Loucy (cell line): ENCODE measurements around the gene MED13.

Source experiments
- H2AFZ ChIP-seq: fragments of 200-600 bp; sonication (generic); 2 replicates; pipeline ENCODE4 v1.6.0; 2016; ENCODE audit warnings: antibody characterized with exemption, mild to moderate bottlenecking, low read length, moderate library complexity
- H3F3A ChIP-seq: fragments of 200-600 bp; 2 replicates; pipeline ENCODE4 v1.6.0; 2016; ENCODE audit warnings: antibody characterized with exemption, low read depth, mild to moderate bottlenecking
- H3K27me3 ChIP-seq: fragments of 200-600 bp; sonication (generic); 2 replicates; pipeline ENCODE4 v1.6.1; 2014; ENCODE audit warnings: low read length, mild to moderate bottlenecking; ENCODE audit not compliant: insufficient read depth, poor library complexity, severe bottlenecking
- H3K36me3 ChIP-seq: fragments of 200-600 bp; sonication (generic); 2 replicates; pipeline ENCODE4 v1.6.1; 2016; ENCODE audit warnings: low read length; ENCODE audit not compliant: insufficient read depth
- H3K4me1 ChIP-seq: fragments of 200-600 bp; sonication (generic); 2 replicates; pipeline ENCODE4 v1.5.1; 2014; ENCODE audit warnings: low read length, mild to moderate bottlenecking; ENCODE audit not compliant: insufficient read depth, poor library complexity, severe bottlenecking
- H3K4me2 ChIP-seq: fragments of 200-600 bp; sonication (generic); 2 replicates; pipeline ENCODE4 v1.6.0; 2014; ENCODE audit warnings: antibody characterized with exemption, low read length, low read depth, mild to moderate bottlenecking; ENCODE audit not compliant: poor library complexity, severe bottlenecking
- H3K4me3 ChIP-seq: fragments of 200-600 bp; sonication (generic); 2 replicates; pipeline ENCODE4 v1.5.1; 2014; ENCODE audit warnings: low read length, mild to moderate bottlenecking, mixed read lengths; ENCODE audit not compliant: poor library complexity, severe bottlenecking
- H3K79me2 ChIP-seq: fragments of 200-600 bp; sonication (generic); 2 replicates; pipeline ENCODE4 v1.6.1; 2014; ENCODE audit warnings: low read length; ENCODE audit not compliant: insufficient read depth
- H3K9ac ChIP-seq: fragments of 200-600 bp; sonication (generic); 2 replicates; pipeline ENCODE4 v1.6.0; 2014; ENCODE audit warnings: mild to moderate bottlenecking, low read depth, low read length, moderate library complexity; ENCODE audit not compliant: poor library complexity, severe bottlenecking
- H3K9me2 ChIP-seq: fragments of 200-600 bp; sonication (generic); replicated peaks from 2 replicates; pipeline ENCODE4 v1.6.1; 2016; ENCODE audit warnings: low read depth, low read length, mixed read lengths
- H3K9me3 ChIP-seq: fragments of 200-600 bp; sonication (generic); 2 replicates; pipeline ENCODE4 v1.6.1; 2014; ENCODE audit warnings: mild to moderate bottlenecking, antibody characterized with exemption, low read length, low read depth; ENCODE audit not compliant: insufficient read depth
- H4K20me1 ChIP-seq: fragments of 200-600 bp; sonication (generic); 2 replicates; pipeline ENCODE4 v1.6.0; 2014; ENCODE audit warnings: antibody characterized with exemption, low read length, mild to moderate bottlenecking; ENCODE audit not compliant: insufficient read depth, poor library complexity, severe bottlenecking
- EZH2phosphoT487 ChIP-seq: fragments of 200-600 bp; IDR thresholded peaks from 2 replicates; pipeline ENCODE4 v1.6.1; 2018; ENCODE audit warnings: antibody characterized with exemption, mild to moderate bottlenecking, moderate library complexity, borderline replicate concordance
- TF ChIP-seq, protein P1 (sequence below): fragments of 200-600 bp; sonication (generic); conservative IDR thresholded peaks from 2 replicates; pipeline ENCODE4 v1.5.1; 2014; ENCODE audit warnings: mild to moderate bottlenecking, antibody characterized with exemption, low read length

The MED13 gene

DNA sequence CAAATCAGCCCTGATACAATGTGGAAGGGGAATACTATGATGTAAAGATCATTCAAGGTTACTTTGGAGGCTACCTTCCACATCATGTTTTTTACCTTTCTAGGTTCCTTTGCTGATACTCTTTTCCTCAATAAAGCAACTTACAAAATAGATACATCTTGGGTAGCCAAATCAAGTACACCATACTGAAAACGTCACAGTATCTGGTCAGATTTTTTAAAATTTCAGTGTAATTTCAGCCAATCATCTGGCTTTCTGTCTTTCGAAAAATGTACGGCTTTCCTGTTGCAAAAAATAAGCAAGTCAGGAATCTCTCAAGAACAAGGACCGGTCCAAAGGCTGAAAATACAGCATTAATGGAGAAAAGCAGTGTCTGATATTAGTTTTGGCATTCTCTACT lies 15.6 kb upstream of the MED13 start:
- no peaks in the 10 kb centered on the region for H3K79me2 ChIP-seq
- H3K9me3 ChIP-seq, result no peaks in the 10 kb centered on the region
- H3K27me3 ChIP-seq, result no peaks in the 10 kb centered on the region
- H3K4me2 ChIP-seq, result no peak overlapping the region
- H2AFZ ChIP-seq, result no peak overlapping the region
- TF ChIP-seq, protein P1, sequence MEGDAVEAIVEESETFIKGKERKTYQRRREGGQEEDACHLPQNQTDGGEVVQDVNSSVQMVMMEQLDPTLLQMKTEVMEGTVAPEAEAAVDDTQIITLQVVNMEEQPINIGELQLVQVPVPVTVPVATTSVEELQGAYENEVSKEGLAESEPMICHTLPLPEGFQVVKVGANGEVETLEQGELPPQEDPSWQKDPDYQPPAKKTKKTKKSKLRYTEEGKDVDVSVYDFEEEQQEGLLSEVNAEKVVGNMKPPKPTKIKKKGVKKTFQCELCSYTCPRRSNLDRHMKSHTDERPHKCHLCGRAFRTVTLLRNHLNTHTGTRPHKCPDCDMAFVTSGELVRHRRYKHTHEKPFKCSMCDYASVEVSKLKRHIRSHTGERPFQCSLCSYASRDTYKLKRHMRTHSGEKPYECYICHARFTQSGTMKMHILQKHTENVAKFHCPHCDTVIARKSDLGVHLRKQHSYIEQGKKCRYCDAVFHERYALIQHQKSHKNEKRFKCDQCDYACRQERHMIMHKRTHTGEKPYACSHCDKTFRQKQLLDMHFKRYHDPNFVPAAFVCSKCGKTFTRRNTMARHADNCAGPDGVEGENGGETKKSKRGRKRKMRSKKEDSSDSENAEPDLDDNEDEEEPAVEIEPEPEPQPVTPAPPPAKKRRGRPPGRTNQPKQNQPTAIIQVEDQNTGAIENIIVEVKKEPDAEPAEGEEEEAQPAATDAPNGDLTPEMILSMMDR, result no peak
- TF ChIP-seq EZH2phosphoT487, result no peak
- H3K4me3 ChIP-seq, result no peak overlapping the region
- no peaks in the 10 kb centered on the region for H3K36me3 ChIP-seq
- no peak overlapping the region for H3K9ac ChIP-seq
- H3K4me1 ChIP-seq, result peaks cover 5% of the 10 kb centered on the region
- H4K20me1 ChIP-seq, result no peaks in the 10 kb centered on the region
- no peaks in the 10 kb centered on the region for H3K9me2 ChIP-seq
- H3F3A ChIP-seq, result no peaks in the 10 kb centered on the region

DNA sequence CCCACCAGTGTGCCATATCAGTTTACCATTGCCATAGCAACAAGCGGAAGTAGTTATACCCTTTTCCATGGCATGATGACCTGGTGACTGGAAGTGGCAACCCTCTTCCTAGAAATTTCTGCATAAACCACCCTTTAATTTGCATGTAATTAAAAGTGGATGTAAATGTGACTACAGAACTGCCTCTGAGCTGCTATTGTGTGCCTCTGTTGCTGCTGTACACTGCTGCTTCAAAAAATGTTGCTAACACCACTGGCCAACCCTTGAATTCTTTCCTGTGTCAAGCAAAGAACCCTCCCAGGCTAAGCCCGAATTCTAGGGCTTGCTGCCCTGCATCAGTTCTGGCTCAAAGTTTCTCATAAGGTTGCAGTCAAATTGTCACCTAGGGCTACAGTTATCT lies 12.9 kb upstream of the MED13 start:
- H3K36me3 ChIP-seq, result no peaks in the 10 kb centered on the region
- TF ChIP-seq, protein P1, result no peak
- no peak for TF ChIP-seq EZH2phosphoT487
- H3K9me3 ChIP-seq, result no peaks in the 10 kb centered on the region
- no peaks in the 10 kb centered on the region for H3F3A ChIP-seq
- no peaks in the 10 kb centered on the region for H3K27me3 ChIP-seq
- no peak overlapping the region for H3K4me3 ChIP-seq
- no peak overlapping the region for H3K9ac ChIP-seq
- no peaks in the 10 kb centered on the region for H3K9me2 ChIP-seq
- no peaks in the 10 kb centered on the region for H3K79me2 ChIP-seq
- H4K20me1 ChIP-seq, result no peaks in the 10 kb centered on the region
- H3K4me1 ChIP-seq, result no peaks in the 10 kb centered on the region
- H2AFZ ChIP-seq, result no peak overlapping the region
- H3K4me2 ChIP-seq, result no peak overlapping the region

DNA sequence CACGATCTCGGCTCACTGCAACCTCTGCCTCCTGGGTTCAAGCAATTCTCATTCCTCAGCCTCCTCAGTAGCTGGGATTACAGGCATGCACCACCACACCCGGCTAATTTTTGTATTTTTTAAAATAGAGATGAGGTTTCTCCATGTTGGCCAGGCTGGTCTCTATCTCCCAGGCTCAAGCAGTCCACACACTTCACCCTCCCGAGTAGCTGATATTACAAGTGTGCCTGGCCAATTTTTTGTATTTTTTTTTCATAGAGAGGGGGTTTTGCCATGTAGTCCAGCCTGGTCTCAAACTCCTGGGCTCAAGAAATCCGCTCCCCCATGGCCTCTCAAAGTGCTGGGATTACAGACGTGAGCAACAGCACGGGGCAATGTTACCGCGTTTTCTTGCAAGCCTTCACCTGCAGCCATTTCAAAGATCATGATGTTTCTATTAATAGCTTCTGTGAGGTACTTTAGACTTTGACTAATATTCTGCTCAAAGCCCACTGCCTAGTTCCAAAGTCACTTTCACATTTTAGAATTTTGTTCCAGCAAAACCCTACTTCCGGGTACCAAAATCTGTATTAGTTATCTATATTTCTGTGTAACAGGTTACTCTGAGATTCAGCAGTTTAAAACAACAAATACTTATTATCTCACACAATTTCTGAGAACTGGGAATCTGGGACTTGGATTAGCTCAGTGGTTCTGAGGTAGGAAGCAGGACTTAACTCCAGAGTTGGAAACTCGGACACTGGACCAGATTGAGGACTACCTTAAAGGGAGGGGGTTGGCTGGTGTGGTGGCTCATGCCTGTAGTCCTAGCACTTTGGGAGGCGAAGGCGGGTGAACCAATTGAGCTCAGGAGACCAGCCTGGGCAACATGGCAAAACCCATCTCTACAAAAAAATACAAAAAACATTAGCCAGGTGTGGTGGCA lies 12.0 kb upstream of the MED13 start:
- H2AFZ ChIP-seq, result no peak overlapping the region
- no peaks in the 10 kb centered on the region for H3K79me2 ChIP-seq
- no peaks in the 10 kb centered on the region for H3K36me3 ChIP-seq
- H3K9me3 ChIP-seq, result no peaks in the 10 kb centered on the region
- no peak overlapping the region for H3K4me3 ChIP-seq
- no peaks in the 10 kb centered on the region for H4K20me1 ChIP-seq
- no peaks in the 10 kb centered on the region for H3K9me2 ChIP-seq
- no peak for TF ChIP-seq EZH2phosphoT487
- TF ChIP-seq, protein P1, result no peak
- H3K9ac ChIP-seq, result no peak overlapping the region
- H3K4me1 ChIP-seq, result no peaks in the 10 kb centered on the region
- H3K4me2 ChIP-seq, result no peak overlapping the region
- no peaks in the 10 kb centered on the region for H3K27me3 ChIP-seq
- no peaks in the 10 kb centered on the region for H3F3A ChIP-seq
